ENCODE data around the gene CD300A.

DNA sequence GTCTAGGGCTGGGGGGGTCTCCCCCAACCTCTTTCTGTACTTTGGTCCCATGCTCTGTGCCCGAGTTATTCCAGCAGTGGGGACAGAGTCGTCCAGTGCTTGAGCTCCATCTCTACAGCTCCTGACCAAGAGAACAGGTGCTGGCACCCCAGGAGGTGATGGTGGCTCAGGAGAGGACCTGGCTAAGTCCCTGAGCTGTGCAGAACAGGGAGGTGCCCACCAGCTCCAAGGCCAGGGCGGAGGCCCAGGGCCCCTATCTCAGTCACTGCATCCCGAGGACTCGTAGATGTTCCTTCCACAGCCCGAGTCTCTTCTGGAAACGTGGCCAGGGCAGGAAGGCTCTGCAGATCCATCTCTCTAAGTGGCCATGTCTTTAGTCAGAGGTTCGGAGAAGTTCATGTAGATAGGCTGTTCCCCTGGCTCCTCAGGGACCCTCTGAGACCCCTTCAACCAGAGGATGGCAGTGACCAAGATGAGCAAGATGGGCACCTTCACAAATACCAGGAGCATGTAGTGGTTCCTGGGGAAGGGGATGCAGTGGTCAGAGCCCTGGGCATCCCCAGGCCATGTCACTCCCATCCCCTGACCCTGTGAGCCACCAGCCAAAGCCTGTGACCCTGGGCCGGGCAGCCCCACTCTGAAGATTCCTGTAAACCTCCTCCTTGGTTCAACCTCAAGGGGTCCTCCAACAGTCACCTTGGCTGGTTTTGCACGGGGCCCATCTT lies 56.1 kb downstream of the CD300A start:
- TF ChIP-seq POLR2AphosphoS5 (IDR thresholded peaks at IDR 0.05; ENCODE audit: low read depth, low read length), result no peak
- no peak for TF ChIP-seq POLR2A (IDR thresholded peaks at IDR 0.05; ENCODE audit: low read depth, low read length)
- no peak for TF ChIP-seq TAF1 (IDR thresholded peaks at IDR 0.05; ENCODE audit: low read depth, low read length)
